SK-N-MC (cell line): ENCODE data around the gene SCO2.

Experiments
- DNase-seq: peaks from one replicate; pipeline ENCODE4 v3.0.0-alpha.2; 2011; ENCODE audit warnings: low read depth, low spot score
- H3K27ac ChIP-seq: fragments of 200-600 bp; sonication (generic); 2 replicates; pipeline ENCODE4 v1.5.1; 2016; ENCODE audit warnings: mixed run types
- H3K36me3 ChIP-seq: fragments of 200-600 bp; sonication (generic); 2 replicates; pipeline ENCODE4 v1.6.1; 2017; ENCODE audit warnings: antibody characterized with exemption, low read length, mixed read lengths; ENCODE audit not compliant: insufficient read depth
- H3K4me3 ChIP-seq: fragments of 200-600 bp; sonication (generic); 2 replicates; pipeline ENCODE4 v1.5.1; 2016
- H3K9ac ChIP-seq: fragments of 200-600 bp; sonication (generic); 2 replicates; pipeline ENCODE4 v1.8.0; 2017; ENCODE audit warnings: mixed run types, mixed read lengths; ENCODE audit not compliant: insufficient read length
- H3K9me3 ChIP-seq: fragments of 200-600 bp; sonication (generic); 2 replicates; pipeline ENCODE4 v1.6.1; 2017; ENCODE audit warnings: low read depth, mild to moderate bottlenecking, antibody characterized with exemption, low read length, moderate library complexity, mixed read lengths
- EZH2 ChIP-seq: fragments of 200-600 bp; sonication (generic); IDR thresholded peaks from one replicate; pipeline ENCODE4 v1.6.1; 2017; ENCODE audit warnings: antibody characterized with exemption
- FOXP2 ChIP-seq: optimal IDR thresholded peaks from 2 replicates; pipeline ENCODE3; 2011; ENCODE audit warnings: mild to moderate bottlenecking, moderate library complexity; ENCODE audit not compliant: insufficient read depth; ENCODE audit errors: extremely low read length, control extremely low read depth
- POLR2AphosphoS5 ChIP-seq: IDR thresholded peaks from 2 replicates; pipeline ENCODE4 v1.6.1; 2012; ENCODE audit warnings: mild to moderate bottlenecking, low read depth, low read length, borderline replicate concordance

Gene SCO2

GRCh38 chr22:50560034-50560433 lies 34.6 kb upstream of the SCO2 start:
- Histone ChIP-seq H3K36me3 (no peaks in the 10 kb centered on the region), H3K9ac (no peak overlapping the region), H3K9me3 (no peaks in the 10 kb centered on the region), H3K27ac (no peak overlapping the region), H3K4me3 (no peak overlapping the region)
- no peak for TF ChIP-seq EZH2
- no peak for TF ChIP-seq FOXP2
- no peak for TF ChIP-seq POLR2AphosphoS5
- no peak for DNase-seq

- H3K9me3 ChIP-seq = no peaks in the 10 kb centered on the region
Measured at GRCh38 chr22:50556703-50557102, 31.3 kb upstream of the SCO2 start.

GRCh38 chr22:50553310-50553709 lies 27.9 kb upstream of the SCO2 start:
- Histone ChIP-seq H3K9me3 (no peaks in the 10 kb centered on the region), H3K4me3 (no peak overlapping the region), H3K9ac (no peak overlapping the region), H3K27ac (no peak overlapping the region), H3K36me3 (no peaks in the 10 kb centered on the region)
- TF ChIP-seq POLR2AphosphoS5 (no peak), EZH2 (no peak), FOXP2 (no peak)
- DNase-seq = no peak

More at GRCh38 chr22:50556703-50557102, 31.3 kb upstream of the SCO2 start:
- Histone ChIP-seq H3K27ac (no peak overlapping the region), H3K36me3 (no peaks in the 10 kb centered on the region), H3K9ac (no peak overlapping the region), H3K4me3 (no peak overlapping the region)
- no peak for DNase-seq
- no peak for TF ChIP-seq FOXP2
- TF ChIP-seq EZH2 = no peak
- no peak for TF ChIP-seq POLR2AphosphoS5

GRCh38 chr22:50551160-50551752 lies 25.9 kb upstream of the SCO2 start:
- TF ChIP-seq POLR2AphosphoS5 (no peak), FOXP2 (no peak), EZH2 (no peak)
- Histone ChIP-seq H3K4me3 (no peak overlapping the region), H3K36me3 (no peaks in the 10 kb centered on the region), H3K27ac (no peak overlapping the region), H3K9ac (no peak overlapping the region), H3K9me3 (no peaks in the 10 kb centered on the region)
- no peak for DNase-seq

- no peak for DNase-seq
- Histone ChIP-seq H3K9ac (no peak overlapping the region), H3K36me3 (no peaks in the 10 kb centered on the region), H3K27ac (no peak overlapping the region), H3K9me3 (no peaks in the 10 kb centered on the region), H3K4me3 (no peak overlapping the region)
- TF ChIP-seq FOXP2 (no peak), EZH2 (no peak), POLR2AphosphoS5 (no peak)
Measured at GRCh38 chr22:50550395-50550794, 25.0 kb upstream of the SCO2 start.

GRCh38 chr22:50548921-50549790 lies 23.8 kb upstream of the SCO2 start:
- no peak for DNase-seq
- Histone ChIP-seq H3K36me3 (no peaks in the 10 kb centered on the region), H3K27ac (no peak overlapping the region), H3K9me3 (no peaks in the 10 kb centered on the region), H3K9ac (no peak overlapping the region), H3K4me3 (no peak overlapping the region)
- TF ChIP-seq EZH2 (no peak), POLR2AphosphoS5 (no peak), FOXP2 (no peak)

- Histone ChIP-seq H3K36me3 (no peaks in the 10 kb centered on the region), H3K4me3 (no peak overlapping the region), H3K27ac (no peak overlapping the region), H3K9me3 (no peaks in the 10 kb centered on the region), H3K9ac (no peak overlapping the region)
- no peak for TF ChIP-seq POLR2AphosphoS5
- TF ChIP-seq FOXP2 = no peak
- no peak for TF ChIP-seq EZH2
- no peak for DNase-seq
Measured at GRCh38 chr22:50548040-50548920, 22.9 kb upstream of the SCO2 start.
